Natural killer cell (primary cell): ENCODE results near the gene HOXA9. TPM values are rescaled to one million over a fixed set of nuclear protein-coding genes. Genes with fewer than 3 reads are reported as not detected.
A peak's percentile ranks its signal among the peaks of the same experiment; 100 is the strongest.

ENCODE experiments used
- ATAC-seq, 3 donors: fragments of 150-1000 bp in 2 of 3; fragments of 200-7000 bp in 1 of 3; cut with Tn5 transposase; 1 replicate in 1 of 3; 2 replicates in 2 of 3; pipeline ENCODE4 v1.10.0; 2021; ENCODE audit warnings: mild to moderate bottlenecking in 2 of 3, moderate library complexity in 2 of 3
- DNase-seq, 2 donors: peaks; one replicate each; pipeline versions ENCODE4 v3.0.0 to v3.0.0-alpha.2; 2013 to 2021; ENCODE audit warnings: mixed read lengths in 1 of 2
- H3K27ac ChIP-seq: one replicate; pipeline ENCODE4 v1.5.1; 2013; ENCODE audit warnings: mild to moderate bottlenecking, low read length
- H3K27me3 ChIP-seq: one replicate; pipeline ENCODE4 v1.6.1; 2013; ENCODE audit warnings: low read length; ENCODE audit not compliant: control insufficient read depth, insufficient read depth
- H3K36me3 ChIP-seq: one replicate; pipeline ENCODE4 v1.6.1; 2013; ENCODE audit warnings: low read length; ENCODE audit not compliant: control insufficient read depth, insufficient read depth
- H3K4me1 ChIP-seq: one replicate; pipeline ENCODE4 v1.6.1; 2013; ENCODE audit warnings: low read length; ENCODE audit not compliant: control insufficient read depth, insufficient read depth
- H3K4me3 ChIP-seq: one replicate; pipeline ENCODE4 v1.5.1; 2013; ENCODE audit warnings: low read length
- H3K9me3 ChIP-seq: one replicate; pipeline ENCODE4 v1.6.1; 2013; ENCODE audit warnings: low read length; ENCODE audit not compliant: control insufficient read depth, insufficient read depth
- H3K27ac Mint-ChIP-seq, 2 donors: one replicate each; pipeline ENCODE4 v1.8.0; 2022; ENCODE audit warnings: mild to moderate bottlenecking in 2 of 2, mixed read lengths in 2 of 2, moderate library complexity in 1 of 2
- H3K27me3 Mint-ChIP-seq, 2 donors: one replicate each; pipeline ENCODE4 v1.8.0; 2022; ENCODE audit warnings: low read depth in 2 of 2, mixed read lengths in 2 of 2
- H3K36me3 Mint-ChIP-seq: one replicate; pipeline ENCODE4 v1.8.0; 2022; ENCODE audit warnings: mixed read lengths
- H3K4me1 Mint-ChIP-seq, 2 donors: one replicate each; pipeline ENCODE4 v1.8.0; 2022; ENCODE audit warnings: mixed read lengths in 2 of 2
- H3K4me3 Mint-ChIP-seq: one replicate; pipeline ENCODE4 v1.8.0; 2022; ENCODE audit warnings: mild to moderate bottlenecking, moderate library complexity, mixed read lengths
- H3K9me3 Mint-ChIP-seq, 2 donors: one replicate each; pipeline ENCODE4 v1.8.0; 2022; ENCODE audit warnings: mixed read lengths in 2 of 2
- WGBS: methylation state at CpG from one replicate; pipeline ENCODE4 v1.1.7; 2013; ENCODE audit warnings: missing lambda C conversion rate; ENCODE audit not compliant: insufficient coverage; 5-methylcytosine and 5-hydroxymethylcytosine counted together
- intact Hi-C: fragments of 100-400 bp; cut with micrococcal nuclease; formaldehyde crosslinking; loops from one replicate; pipeline ENCODE4 v1.14.2; 2022
- total RNA-seq, 4 donors: library from RNA; stranded (reverse); fragments of 120-200 nt in 1 of 4; gene quantifications; one replicate each; pipeline versions ENCODE4 v1.2.3 to v1.2.4, GENCODE V29; 2013 to 2022
- TF ChIP-seq, protein P1 (sequence below): fragments of 200-600 bp; IDR thresholded peaks from one replicate; pipeline ENCODE4 v1.8.0; 2022; ENCODE audit warnings: antibody characterized with exemption

HOXA9 gene
- total RNA-seq, 3 donors from 2014 or later (not counting 1 experiment from before 2014, with no cell fraction given) = 0.39 to 4.6 (median 0.42) TPM

DNA sequence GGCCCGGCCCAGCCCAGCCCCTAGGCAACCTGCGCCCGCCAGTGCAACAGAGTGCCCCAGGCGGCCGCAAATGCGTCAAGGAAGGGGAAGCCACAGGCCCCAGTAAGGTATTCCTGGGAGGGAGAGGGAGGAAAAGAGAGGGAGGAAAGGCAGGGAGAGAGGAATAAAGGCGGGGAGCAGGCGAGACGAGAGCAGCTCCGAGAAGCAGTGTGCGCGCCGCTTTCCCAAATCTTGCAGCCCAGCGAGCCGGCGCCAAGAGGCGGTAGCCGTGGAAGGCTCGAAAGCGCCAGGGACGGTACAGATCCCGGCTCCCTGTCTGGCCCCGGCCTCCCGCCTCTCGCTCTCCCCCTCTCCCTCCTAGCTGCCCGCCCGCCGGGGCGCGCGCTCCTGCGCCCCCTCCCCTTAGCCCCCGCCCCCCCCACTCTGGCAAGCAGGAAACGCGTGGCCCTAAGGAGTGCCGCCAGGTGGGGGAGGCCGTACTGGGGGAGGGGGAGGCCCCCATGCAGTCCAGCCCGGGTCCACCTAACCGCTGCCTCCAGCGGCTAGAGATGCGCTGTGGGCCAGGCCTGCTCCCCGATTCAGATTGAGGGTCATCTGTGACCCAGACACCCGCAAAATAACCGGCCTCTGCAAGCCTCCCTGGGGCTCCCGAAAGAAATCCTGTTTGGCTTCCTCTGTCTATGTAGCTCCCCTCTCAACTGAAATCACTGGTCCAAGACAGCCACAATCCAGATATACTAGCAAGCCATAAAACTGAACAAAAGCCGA, 4.5 kb upstream of the HOXA9 start:
- Mint-ChIP-seq H3K27ac (no peak overlapping the region), H3K4me1 (peaks cover 44 to 56% of the 10 kb centered on the region in 2 donors), H3K9me3 (no peaks in the 10 kb centered on the region), H3K36me3 (peaks cover 20% of the 10 kb centered on the region), H3K27me3 (peaks cover 60 to 64% of the 10 kb centered on the region in 2 donors), H3K4me3 (no peak overlapping the region)
- WGBS = 8% methylated on average over 35 of the region's 46 CpGs
- Histone ChIP-seq H3K4me1 (peaks cover 82% of the 10 kb centered on the region), H3K4me3 (no peak overlapping the region), H3K27me3 (peaks cover 86% of the 10 kb centered on the region), H3K9me3 (no peaks in the 10 kb centered on the region), H3K27ac (no peak overlapping the region), H3K36me3 (no peaks in the 10 kb centered on the region)
- ATAC-seq (peak in 1 of 3 donors; percentile 23), DNase-seq (peak; percentile 7 to 29)
- TF ChIP-seq, protein P1, sequence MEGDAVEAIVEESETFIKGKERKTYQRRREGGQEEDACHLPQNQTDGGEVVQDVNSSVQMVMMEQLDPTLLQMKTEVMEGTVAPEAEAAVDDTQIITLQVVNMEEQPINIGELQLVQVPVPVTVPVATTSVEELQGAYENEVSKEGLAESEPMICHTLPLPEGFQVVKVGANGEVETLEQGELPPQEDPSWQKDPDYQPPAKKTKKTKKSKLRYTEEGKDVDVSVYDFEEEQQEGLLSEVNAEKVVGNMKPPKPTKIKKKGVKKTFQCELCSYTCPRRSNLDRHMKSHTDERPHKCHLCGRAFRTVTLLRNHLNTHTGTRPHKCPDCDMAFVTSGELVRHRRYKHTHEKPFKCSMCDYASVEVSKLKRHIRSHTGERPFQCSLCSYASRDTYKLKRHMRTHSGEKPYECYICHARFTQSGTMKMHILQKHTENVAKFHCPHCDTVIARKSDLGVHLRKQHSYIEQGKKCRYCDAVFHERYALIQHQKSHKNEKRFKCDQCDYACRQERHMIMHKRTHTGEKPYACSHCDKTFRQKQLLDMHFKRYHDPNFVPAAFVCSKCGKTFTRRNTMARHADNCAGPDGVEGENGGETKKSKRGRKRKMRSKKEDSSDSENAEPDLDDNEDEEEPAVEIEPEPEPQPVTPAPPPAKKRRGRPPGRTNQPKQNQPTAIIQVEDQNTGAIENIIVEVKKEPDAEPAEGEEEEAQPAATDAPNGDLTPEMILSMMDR = no peak
- intact Hi-C loops = loop anchor here (10.0 kb wide), 1 partner anchor 75 kb away; the partner anchor contains the start of gene EVX1

DNA sequence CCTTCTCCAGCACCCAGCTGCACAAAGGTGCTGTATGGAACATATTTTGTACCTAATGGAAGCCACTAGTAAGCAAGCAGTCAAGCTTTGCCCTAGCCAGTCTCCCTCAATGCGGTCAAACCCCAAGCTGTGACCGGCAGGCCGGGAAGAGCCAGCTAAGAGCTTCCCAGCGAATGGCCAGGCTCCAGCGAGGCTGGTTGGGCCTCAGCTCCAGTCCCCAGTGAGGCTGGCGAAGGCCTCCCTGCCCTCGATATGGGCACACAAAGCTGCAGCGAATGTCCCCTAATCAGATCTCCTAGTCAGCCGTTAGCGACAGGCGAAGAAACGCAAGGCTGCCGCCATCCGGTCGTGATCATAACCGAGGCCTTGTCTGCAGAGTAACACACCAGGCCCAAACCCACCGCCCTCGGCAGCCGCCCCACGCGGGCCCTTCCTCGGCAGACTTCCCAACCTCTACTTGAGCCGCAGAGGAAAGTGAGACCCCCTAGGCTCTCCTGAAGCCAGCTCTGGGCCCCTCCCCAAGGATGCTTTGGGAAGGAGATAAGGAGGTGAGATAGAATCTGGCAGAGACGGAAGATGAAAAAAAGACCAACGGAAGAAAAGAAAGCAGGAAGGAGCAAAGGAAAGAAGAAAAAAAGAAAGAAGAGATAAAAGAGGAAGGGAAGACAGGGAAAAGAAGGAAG, 3.1 kb upstream of the HOXA9 start:
- H3K4me1 Mint-ChIP-seq = peaks cover 44 to 61% of the 10 kb centered on the region in 2 donors
- H3K4me3 Mint-ChIP-seq = peak overlapping the region; percentile 70
- intact Hi-C loops = loop anchor here (10.0 kb wide), 1 partner anchor 76 kb away; the partner anchor contains the start of gene EVX1
- WGBS = 18% methylated on average over 25 of the region's 25 CpGs
- peaks cover 85% of the 10 kb centered on the region for H3K4me1 ChIP-seq
- no peaks in the 10 kb centered on the region for H3K9me3 Mint-ChIP-seq
- peaks cover 75 to 77% of the 10 kb centered on the region in 2 donors for H3K27me3 Mint-ChIP-seq
- peaks cover 88% of the 10 kb centered on the region for H3K27me3 ChIP-seq
- H3K4me3 ChIP-seq = no peak overlapping the region
- no peaks in the 10 kb centered on the region for H3K36me3 ChIP-seq
- TF ChIP-seq, protein P1 = no peak
- H3K27ac ChIP-seq = peak overlapping the region; percentile 57
- H3K36me3 Mint-ChIP-seq = peaks cover 20% of the 10 kb centered on the region
- peak overlapping the region; percentile 47 to 69 for H3K27ac Mint-ChIP-seq
- H3K9me3 ChIP-seq = no peaks in the 10 kb centered on the region
- no peak for ATAC-seq
- DNase-seq = peak in 1 of 2 donors; percentile 65

DNA sequence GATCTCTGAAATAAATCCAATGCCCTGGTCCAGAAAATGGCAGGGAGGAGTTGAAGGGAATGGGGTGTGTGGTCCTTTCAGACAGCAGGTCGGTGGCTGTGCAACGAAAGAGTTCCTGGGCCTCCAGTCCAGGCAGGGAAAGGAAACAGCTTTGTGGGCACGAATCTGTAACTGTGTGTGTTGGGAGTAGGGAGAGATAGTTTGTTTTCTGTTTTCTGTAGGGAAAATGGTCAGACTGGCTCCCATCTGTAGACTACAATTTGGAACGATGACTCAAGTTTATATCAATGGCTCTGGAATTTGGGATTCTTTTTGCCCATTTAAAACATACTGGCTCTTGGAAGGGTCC, 2.6 kb upstream of the HOXA9 start:
- peak overlapping the region in 1 of 2 donors; percentile 46 for H3K27ac Mint-ChIP-seq
- H3K36me3 Mint-ChIP-seq = peaks cover 20% of the 10 kb centered on the region
- peaks cover 82% of the 10 kb centered on the region for H3K4me1 ChIP-seq
- TF ChIP-seq, protein P1 = no peak
- intact Hi-C loops = loop anchor here (10.0 kb wide), 1 partner anchor 77 kb away; the partner anchor contains the start of gene EVX1
- DNase-seq = no peak
- H3K9me3 Mint-ChIP-seq = no peaks in the 10 kb centered on the region
- ATAC-seq = no peak
- H3K27ac ChIP-seq = peak overlapping the region; percentile 57
- no peak overlapping the region for H3K4me3 Mint-ChIP-seq
- no peaks in the 10 kb centered on the region for H3K9me3 ChIP-seq
- no peaks in the 10 kb centered on the region for H3K36me3 ChIP-seq
- peaks cover 44 to 58% of the 10 kb centered on the region in 2 donors for H3K4me1 Mint-ChIP-seq
- peaks cover 84% of the 10 kb centered on the region for H3K27me3 ChIP-seq
- peaks cover 80% of the 10 kb centered on the region in 2 donors for H3K27me3 Mint-ChIP-seq
- 35% methylated on average over 4 of the region's 4 CpGs for WGBS
- no peak overlapping the region for H3K4me3 ChIP-seq
